Activated naive CD4-positive, alpha-beta T cell treated with anti-CD3 and anti-CD28 coated beads for 36 hours (primary cell): ENCODE results near the gene ICE1. TPM values are rescaled to one million over a fixed set of nuclear protein-coding genes. Genes with fewer than 3 reads are reported as not detected.
"Not testable (repeated sequence)": the region's sequence is repeated elsewhere in the genome, so short reads cannot be mapped to it uniquely, and the experiment has no call there.

Experiments used
- CTCF ChIA-PET: fragments of 350-600 bp; sonication (Branson Sonifier 250); formaldehyde crosslinking; loops from one replicate; lab custom pipeline; 2021; ENCODE audit warnings: antibody characterized with exemption; lab: Charles Lee
- DNase-seq: peaks from one replicate; pipeline ENCODE4 v3.0.0-alpha.2; 2020
- H3K27ac Mint-ChIP-seq: one replicate; pipeline ENCODE4 v1.8.0; 2021; ENCODE audit warnings: mild to moderate bottlenecking, mixed read lengths
- H3K27me3 Mint-ChIP-seq: one replicate; pipeline ENCODE4 v1.8.0; 2021; ENCODE audit warnings: low read depth, mixed read lengths
- H3K36me3 Mint-ChIP-seq: one replicate; pipeline ENCODE4 v1.8.0; 2021; ENCODE audit warnings: low read depth, mixed read lengths
- H3K4me1 Mint-ChIP-seq: one replicate; pipeline ENCODE4 v1.8.0; 2021; ENCODE audit warnings: low read depth, mixed read lengths
- H3K4me3 Mint-ChIP-seq: one replicate; pipeline ENCODE4 v1.8.0; 2021; ENCODE audit warnings: mild to moderate bottlenecking, moderate library complexity, mixed read lengths
- H3K9me3 Mint-ChIP-seq: one replicate; pipeline ENCODE4 v1.8.0; 2021; ENCODE audit warnings: mixed read lengths
- intact Hi-C: fragments of 100-400 bp; cut with micrococcal nuclease; formaldehyde crosslinking; loops from one replicate; pipeline ENCODE4 v1.15.1; 2023
- total RNA-seq, 2 experiments: library from RNA; stranded (reverse); gene quantifications; one replicate each; pipeline ENCODE4 v1.2.3, GENCODE V29; 2021

Gene ICE1
- total RNA-seq, 2 experiments from 2014 or later = 19.1 to 20.6 TPM

DNA sequence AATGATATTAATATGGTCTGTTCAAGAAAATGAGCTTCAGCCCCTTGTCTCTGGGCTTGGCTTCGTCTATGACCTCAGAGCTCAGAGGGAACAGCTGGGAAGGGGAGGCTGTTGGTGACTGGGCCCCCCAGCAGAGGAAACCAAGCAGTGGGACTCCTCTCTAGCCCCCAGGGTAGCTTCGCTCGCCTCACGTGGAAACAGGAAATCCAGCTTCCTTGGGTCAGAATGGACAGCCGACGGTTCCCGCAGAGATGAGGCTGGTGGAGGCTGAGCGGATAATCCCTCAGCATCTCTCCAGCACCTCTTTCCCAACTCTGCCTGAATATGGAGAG is 37.2 kb upstream of the ICE1 start:
- Mint-ChIP-seq H3K27me3 (no peaks in the 10 kb centered on the region), H3K27ac (no peak overlapping the region), H3K9me3 (no peaks in the 10 kb centered on the region), H3K4me1 (no peaks in the 10 kb centered on the region), H3K4me3 (no peak overlapping the region), H3K36me3 (peaks cover 2% of the 10 kb centered on the region)
- no peak for DNase-seq
- CTCF ChIA-PET = no interaction called here
- intact Hi-C loops = no loop called here

DNA sequence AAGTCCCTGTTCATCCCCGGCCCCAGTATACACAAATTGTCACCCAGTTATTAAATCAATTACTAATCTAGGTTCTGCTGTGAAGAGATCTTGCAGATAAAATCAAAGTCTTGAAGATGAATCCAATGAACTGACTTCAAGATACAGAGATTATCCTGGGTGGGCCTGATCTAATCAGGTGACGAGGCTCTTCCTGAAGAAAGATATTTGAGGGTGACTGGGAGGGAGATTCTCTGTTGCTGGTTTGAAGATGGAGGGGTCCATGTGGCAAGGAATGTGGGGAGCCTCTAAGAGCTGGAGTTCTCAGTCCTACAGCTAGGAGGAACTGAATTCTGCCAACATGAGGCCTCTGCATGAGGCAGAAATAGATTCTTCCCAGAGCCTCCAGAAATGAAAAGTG is 36.1 kb upstream of the ICE1 start:
- CTCF ChIA-PET = no interaction called here
- intact Hi-C loops = no loop called here
- DNase-seq = no peak
- Mint-ChIP-seq H3K9me3 (no peaks in the 10 kb centered on the region), H3K4me1 (no peaks in the 10 kb centered on the region), H3K27ac (no peak overlapping the region), H3K27me3 (no peaks in the 10 kb centered on the region), H3K36me3 (peaks cover 2% of the 10 kb centered on the region), H3K4me3 (no peak overlapping the region)

DNA sequence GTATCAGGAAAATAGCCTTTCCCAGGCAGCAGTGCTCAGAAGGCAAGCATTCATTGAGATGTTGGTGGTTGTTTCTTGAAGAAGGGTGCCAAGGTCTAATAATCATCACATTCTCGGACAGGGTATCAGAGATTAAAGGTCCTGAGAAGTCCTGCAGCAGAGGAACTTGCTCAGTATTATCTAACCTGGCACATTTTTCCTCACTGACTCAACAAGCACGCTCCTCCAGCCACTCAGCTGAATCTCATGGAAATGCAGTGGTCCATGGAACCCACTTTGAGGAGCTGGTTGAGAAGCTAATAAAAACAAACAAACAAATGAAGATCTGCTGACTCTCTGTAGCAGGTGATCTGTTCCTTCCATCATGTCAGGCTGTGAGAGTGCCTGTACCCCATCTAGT is 35.3 kb upstream of the ICE1 start:
- H3K27me3 Mint-ChIP-seq = no peaks in the 10 kb centered on the region
- intact Hi-C loops = no loop called here
- no peak for DNase-seq
- CTCF ChIA-PET = no interaction called here
- H3K9me3 Mint-ChIP-seq = no peaks in the 10 kb centered on the region
- no peak overlapping the region for H3K4me3 Mint-ChIP-seq
- peaks cover 2% of the 10 kb centered on the region for H3K36me3 Mint-ChIP-seq
- H3K4me1 Mint-ChIP-seq = no peaks in the 10 kb centered on the region
- H3K27ac Mint-ChIP-seq = no peak overlapping the region

DNA sequence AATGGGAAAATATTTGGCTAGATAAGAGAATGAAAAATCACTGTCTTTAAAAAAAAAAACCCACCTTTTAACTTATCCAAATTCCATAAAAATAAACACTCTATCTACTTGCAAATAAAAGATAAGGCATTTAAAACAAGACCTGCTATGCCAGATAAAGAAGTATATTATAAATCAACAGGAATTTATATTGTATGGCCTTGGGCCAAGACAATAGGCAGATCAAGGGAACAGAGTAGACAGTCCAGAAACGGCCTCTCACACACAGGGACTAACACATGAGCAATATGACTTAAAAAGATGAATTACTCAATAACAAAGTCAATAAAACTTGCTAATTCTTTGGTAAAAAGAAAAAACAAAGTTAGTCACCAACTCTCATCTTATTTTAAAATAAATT is 34.7 kb upstream of the ICE1 start:
- intact Hi-C loops = no loop called here
- Mint-ChIP-seq H3K27me3 (no peaks in the 10 kb centered on the region), H3K36me3 (peaks cover 3% of the 10 kb centered on the region), H3K9me3 (no peaks in the 10 kb centered on the region), H3K27ac (no peak overlapping the region), H3K4me1 (no peaks in the 10 kb centered on the region), H3K4me3 (no peak overlapping the region)
- CTCF ChIA-PET = no interaction called here
- no peak for DNase-seq

DNA sequence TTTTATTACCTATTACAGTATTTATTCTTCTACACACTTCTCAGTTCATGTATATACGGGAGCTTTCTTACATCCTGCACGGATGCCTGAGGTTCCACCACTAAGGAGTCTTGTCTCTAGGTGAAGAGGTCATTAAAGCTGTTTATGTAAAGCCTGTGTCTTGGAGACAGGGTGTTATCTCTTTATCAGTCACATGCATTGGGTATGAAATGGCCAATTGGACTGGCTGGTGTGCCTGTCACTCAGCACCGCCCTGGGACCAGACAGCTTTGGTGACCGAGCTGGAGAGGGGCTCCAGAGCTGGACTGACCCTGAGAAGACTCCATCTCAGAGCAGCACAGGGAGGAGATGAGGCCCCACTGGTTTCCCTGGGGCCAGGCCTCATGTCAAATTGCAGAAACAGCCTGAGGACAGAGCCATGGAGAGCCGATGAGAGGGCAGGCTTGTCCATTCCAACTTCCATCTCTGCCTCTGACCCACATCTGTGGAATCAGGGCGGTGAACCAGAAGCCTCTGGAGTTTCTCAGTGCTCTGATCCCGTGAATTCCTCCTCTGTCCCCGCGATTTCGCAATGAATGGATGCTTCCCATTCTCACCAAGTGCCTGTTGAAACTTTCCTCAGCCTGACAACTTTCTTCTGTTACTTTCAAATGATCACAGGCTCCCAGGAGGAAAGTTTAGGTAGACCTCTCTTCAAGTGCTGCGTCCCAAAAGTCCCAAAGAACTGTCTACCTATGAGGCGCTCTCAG is 32.2 kb upstream of the ICE1 start:
- H3K27ac Mint-ChIP-seq, intact Hi-C loops, H3K36me3 Mint-ChIP-seq, H3K4me1 Mint-ChIP-seq, H3K9me3 Mint-ChIP-seq, DNase-seq, H3K4me3 Mint-ChIP-seq, H3K27me3 Mint-ChIP-seq, CTCF ChIA-PET: not testable (repeated sequence)

DNA sequence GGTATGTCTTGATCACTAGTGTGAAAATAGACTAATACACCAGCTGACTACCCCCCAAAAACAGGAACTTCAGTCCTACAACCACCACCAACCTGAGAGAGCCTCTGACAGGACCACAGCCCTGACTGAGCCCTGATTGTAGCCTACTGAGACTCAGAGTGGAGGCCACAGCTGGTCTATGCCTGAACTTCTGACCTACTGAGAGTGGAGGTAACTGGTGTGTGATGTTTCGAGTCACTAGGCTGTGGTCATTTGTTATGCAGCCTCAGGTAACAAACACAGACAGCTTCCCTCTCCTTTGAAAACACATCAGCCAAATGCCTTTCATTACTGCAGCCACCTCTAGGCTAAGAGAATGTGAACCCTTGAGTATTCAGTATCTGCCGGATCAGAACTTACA is 30.0 kb upstream of the ICE1 start:
- DNase-seq, H3K4me1 Mint-ChIP-seq, H3K9me3 Mint-ChIP-seq, CTCF ChIA-PET, H3K36me3 Mint-ChIP-seq, intact Hi-C loops, H3K4me3 Mint-ChIP-seq, H3K27me3 Mint-ChIP-seq, H3K27ac Mint-ChIP-seq: not testable (repeated sequence)

DNA sequence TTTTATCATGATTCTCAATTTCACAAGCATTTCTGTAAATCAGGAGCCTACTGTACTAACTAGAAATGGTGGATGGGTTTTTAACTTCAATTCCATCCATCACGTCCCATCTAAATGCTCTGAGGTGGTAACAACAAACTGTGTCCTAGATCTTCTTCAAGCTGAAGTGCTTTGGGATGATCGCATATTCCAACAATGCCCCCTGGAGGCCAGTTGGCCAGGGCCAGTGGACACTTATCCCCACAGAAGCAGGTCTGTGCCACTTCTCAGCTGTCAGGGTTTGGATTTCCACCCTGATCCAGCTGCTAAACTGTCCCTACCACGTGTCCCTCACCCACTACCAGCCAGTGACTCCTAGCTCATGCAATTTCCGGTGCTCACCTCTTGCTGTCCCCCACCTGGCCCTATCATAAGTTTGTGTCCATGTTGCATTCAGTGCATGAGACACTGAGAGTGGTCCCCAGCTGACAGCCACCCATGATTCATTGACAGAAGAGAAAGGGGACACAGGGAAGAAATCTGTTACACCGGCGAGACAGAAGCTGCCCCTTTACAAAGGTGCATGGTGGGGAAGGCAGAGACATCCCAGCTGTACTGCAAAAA is 28.0 kb upstream of the ICE1 start:
- H3K9me3 Mint-ChIP-seq, CTCF ChIA-PET, H3K27ac Mint-ChIP-seq, H3K4me3 Mint-ChIP-seq, H3K36me3 Mint-ChIP-seq, H3K4me1 Mint-ChIP-seq, H3K27me3 Mint-ChIP-seq: not testable (repeated sequence)
- DNase-seq = peak; percentile 16
- intact Hi-C loops = loop anchor here (1.0 kb wide), 1 partner anchor 253 kb away; no protein-coding TSS in a partner anchor

DNA sequence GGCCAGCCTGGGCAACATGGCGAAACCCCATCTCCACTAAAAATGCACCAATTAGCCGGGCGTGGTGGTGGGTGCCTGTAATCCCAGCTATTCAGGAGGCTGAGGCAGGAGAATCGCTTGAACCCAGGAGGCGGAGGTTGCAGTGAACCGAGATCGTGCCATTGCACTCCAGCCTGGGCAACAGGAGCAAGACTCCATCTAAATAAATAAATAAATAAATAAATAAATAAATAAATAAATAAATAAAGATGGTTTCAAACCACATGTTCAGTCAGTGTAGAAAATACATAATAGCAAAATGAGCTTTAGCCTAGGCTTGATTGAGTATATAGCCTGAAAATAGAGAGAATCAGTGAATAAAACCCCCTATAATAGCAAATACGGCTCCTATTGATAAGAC is 27.4 kb upstream of the ICE1 start:
- H3K27me3 Mint-ChIP-seq, H3K4me1 Mint-ChIP-seq, intact Hi-C loops, H3K27ac Mint-ChIP-seq, CTCF ChIA-PET, DNase-seq, H3K4me3 Mint-ChIP-seq, H3K9me3 Mint-ChIP-seq: not testable (repeated sequence)
- peaks cover 12% of the 10 kb centered on the region for H3K36me3 Mint-ChIP-seq

DNA sequence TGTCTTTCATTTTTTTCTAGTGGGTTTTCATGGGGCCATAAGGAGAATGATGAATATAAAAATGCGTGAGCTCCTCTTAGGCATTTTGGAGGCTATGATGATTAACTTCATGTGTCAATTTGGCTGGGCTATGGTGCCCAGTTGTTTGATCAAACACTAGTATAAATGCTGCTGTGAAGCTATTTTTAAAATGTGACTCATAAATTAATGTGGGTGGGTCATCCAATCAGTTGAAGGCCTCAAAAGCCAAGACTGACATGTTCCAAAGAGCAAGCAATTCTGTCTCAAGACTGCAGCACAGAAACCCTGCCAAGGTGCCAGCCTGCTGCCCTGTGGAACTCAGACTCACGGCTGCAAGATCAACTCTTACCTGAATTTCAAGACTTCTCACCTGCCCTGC is 24.4 kb upstream of the ICE1 start:
- CTCF ChIA-PET = no interaction called here
- Mint-ChIP-seq H3K27me3 (no peaks in the 10 kb centered on the region), H3K27ac (no peak overlapping the region), H3K4me3 (no peak overlapping the region), H3K36me3 (peaks cover 19% of the 10 kb centered on the region), H3K9me3 (peaks cover 9% of the 10 kb centered on the region), H3K4me1 (no peaks in the 10 kb centered on the region)
- intact Hi-C loops = no loop called here
- no peak for DNase-seq

DNA sequence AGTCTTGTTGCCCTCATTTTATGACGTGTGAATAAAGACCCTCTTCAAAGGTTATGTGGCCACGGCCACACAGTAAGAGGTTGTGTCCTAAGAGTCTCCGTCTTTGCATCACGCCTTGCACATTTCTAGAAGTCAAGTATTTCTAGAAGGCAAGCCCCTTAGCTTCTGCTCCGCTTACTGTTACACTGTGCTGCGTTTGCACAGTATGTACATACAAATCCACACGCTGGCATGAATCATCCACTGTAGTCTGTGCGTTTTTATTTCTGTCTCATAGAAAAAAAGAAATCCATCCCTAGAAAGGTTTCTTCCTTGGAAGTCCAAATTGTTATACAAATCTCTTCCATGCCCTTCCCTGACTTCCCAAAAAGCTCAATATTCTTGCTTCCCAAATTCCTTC is 21.4 kb upstream of the ICE1 start:
- Mint-ChIP-seq H3K9me3 (peaks cover 9% of the 10 kb centered on the region), H3K4me3 (no peak overlapping the region), H3K27me3 (no peaks in the 10 kb centered on the region), H3K36me3 (peaks cover 17% of the 10 kb centered on the region), H3K27ac (no peak overlapping the region), H3K4me1 (no peaks in the 10 kb centered on the region)
- intact Hi-C loops = no loop called here
- CTCF ChIA-PET = no interaction called here
- DNase-seq = no peak

DNA sequence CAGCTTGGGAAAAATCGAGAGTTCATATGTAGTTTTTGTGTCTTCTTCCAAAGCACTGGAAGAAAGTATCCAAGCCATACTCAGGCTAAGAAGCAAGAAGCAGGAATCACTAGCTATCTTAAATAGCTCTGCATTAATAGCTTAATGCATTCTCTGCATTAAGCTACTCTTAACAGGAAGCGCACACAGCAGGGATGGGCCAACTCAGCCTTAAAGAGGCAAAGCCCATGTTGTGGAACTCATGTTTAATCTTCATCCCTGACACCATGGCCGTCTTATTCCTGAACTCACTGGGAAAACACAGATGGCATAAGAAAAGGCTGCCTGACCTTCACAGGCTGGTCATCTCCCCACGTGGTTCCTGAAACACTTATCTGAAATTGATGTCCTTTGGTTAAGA is 18.7 kb upstream of the ICE1 start:
- Mint-ChIP-seq H3K27ac (no peak overlapping the region), H3K4me1 (no peaks in the 10 kb centered on the region), H3K36me3 (peaks cover 21% of the 10 kb centered on the region), H3K4me3 (no peak overlapping the region), H3K27me3 (no peaks in the 10 kb centered on the region), H3K9me3 (peaks cover 10% of the 10 kb centered on the region)
- CTCF ChIA-PET = no interaction called here
- intact Hi-C loops = no loop called here
- DNase-seq = no peak

DNA sequence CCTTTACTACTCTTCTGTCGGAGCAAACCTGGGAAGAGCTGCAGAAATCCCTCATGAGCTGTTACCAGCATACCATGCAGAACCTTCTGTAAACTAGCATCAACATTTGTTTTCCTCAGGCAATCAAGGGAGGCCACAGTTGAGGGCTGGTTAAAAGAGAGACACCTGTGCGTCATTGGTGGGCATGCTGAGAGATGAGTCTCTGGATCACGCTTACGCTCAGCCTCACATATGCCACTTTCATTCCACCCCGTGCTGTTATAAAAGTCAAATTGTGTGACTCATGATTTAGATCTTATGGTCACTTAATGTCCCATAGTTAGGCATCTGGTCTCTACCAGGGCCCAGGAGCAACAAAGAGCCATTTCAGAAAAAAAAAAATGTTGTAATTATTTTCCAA is 18.1 kb upstream of the ICE1 start:
- peaks cover 22% of the 10 kb centered on the region for H3K36me3 Mint-ChIP-seq
- intact Hi-C loops = no loop called here
- peaks cover 15% of the 10 kb centered on the region for H3K9me3 Mint-ChIP-seq
- H3K27ac Mint-ChIP-seq = no peak overlapping the region
- CTCF ChIA-PET = no interaction called here
- H3K4me1 Mint-ChIP-seq = no peaks in the 10 kb centered on the region
- no peak overlapping the region for H3K4me3 Mint-ChIP-seq
- no peak for DNase-seq
- H3K27me3 Mint-ChIP-seq = no peaks in the 10 kb centered on the region

DNA sequence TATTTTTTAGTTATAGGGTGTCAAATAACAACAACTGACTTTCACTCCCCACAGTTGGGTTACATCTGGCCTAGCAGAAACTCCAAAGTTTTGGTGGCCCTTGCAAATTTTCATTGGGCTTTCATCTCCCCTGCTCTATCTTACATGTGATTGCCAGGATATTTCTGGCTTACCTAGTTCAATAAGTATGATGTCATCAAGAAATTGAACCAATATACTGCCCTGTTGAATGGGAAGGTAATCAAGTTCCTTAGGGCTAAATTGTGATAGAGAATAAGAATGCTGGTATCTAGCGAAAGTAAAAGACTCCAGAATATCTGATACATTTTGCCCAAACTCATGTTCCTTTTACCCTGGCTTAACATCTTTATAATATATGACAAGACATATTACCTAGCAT is 17.0 kb upstream of the ICE1 start:
- H3K9me3 Mint-ChIP-seq = peaks cover 15% of the 10 kb centered on the region
- H3K27ac Mint-ChIP-seq = no peak overlapping the region
- H3K27me3 Mint-ChIP-seq = no peaks in the 10 kb centered on the region
- intact Hi-C loops = no loop called here
- no peak for DNase-seq
- H3K4me1 Mint-ChIP-seq = no peaks in the 10 kb centered on the region
- H3K4me3 Mint-ChIP-seq = no peak overlapping the region
- CTCF ChIA-PET = no interaction called here
- H3K36me3 Mint-ChIP-seq = peaks cover 24% of the 10 kb centered on the region
